Measurements from ENCODE around the gene ANKRD44.
"Not testable (repeated sequence)": the region's sequence is repeated elsewhere in the genome, so short reads cannot be mapped to it uniquely, and the experiment has no call there.

The ANKRD44 gene

DNA sequence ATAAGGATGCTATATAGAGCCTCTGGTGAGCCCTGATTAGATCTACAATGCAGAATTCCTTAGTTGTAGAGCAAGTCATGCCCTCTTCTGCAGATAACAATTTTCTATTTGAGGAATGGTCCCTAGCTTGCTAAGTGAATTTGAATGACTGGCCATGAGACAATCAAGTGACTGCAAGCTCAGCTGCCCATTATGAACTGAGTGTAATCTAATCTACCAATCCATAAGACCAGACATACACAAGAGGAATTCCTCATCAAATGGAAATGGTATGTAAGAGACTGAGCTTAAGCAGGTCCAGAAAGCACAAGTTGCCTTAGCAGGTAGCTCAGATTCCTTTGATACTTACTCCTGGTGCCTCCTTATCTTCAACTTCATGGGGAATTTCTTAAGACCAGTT lies 4.8 kb upstream of the ANKRD44 start:
- no peak for DNase-seq

DNA sequence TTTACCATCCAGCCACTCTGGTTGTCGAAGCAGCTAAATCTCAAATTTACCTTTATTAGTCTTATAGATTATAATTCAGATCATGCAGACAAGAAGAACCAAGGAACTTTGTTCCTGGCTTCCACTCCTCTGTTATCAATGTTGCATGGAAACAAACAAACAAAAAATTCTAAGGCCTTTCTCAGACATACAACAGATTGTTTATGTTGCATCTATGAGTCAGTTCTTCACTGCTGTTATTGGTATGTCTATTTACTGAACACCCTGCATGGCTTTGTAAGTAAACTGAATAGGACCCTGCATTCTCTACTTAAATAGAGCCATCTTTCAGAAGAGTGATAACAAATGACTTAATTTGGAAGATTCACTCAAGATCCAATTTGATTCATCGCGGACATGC lies 1.6 kb upstream of the ANKRD44 start:
- DNase-seq: no peak

DNA sequence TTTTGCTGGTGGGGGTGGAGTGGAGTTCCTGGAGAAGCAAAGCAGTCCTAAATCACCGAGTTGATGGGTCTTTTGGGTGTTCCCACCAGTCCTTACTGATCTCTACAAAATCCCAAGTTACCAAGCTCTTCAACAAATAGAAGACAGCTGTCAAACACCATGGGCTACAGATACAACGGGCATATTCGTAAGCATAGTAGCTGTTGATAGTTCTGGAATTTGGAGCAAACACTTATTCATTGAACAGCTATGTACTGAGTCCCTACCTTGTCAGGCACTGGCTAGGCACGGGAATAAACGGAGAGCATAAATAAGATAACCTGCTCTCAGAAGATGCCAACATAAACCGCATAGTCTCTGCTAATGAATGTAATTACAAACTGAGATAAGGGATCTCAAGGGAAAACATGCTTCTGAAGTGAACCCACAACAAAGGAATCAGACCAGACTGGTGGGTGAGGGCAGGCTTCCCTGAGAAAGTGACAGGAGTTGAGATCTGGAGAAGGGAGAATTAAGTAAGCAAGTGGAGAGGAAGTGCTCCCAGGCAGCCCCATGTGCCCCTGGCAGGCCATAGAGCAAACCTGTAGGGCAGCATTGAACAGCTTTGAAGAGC lies 947 bp upstream of the ANKRD44 start:
- no peak for DNase-seq

DNA sequence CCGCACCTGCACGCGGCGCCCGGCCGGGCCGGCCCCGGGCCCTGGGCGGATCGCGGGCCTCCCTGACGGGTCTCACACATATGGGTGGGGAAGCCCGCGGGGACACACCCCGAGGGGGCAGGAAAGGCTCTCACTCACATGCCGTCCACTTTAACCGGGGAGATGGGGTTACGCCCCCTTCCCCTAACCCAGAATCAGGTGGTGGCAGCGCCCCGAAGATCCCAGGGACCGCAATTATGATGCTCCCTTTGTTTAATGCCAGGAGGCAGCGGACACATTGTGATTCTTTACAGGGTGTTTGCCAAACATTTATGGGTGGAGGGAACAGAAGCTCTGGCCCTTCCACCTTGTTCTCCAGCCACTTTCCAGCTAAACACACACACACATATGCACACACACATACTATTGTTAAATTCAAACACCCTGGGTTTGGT lies 424 bp upstream of the ANKRD44 start:
- no peak for DNase-seq

DNA sequence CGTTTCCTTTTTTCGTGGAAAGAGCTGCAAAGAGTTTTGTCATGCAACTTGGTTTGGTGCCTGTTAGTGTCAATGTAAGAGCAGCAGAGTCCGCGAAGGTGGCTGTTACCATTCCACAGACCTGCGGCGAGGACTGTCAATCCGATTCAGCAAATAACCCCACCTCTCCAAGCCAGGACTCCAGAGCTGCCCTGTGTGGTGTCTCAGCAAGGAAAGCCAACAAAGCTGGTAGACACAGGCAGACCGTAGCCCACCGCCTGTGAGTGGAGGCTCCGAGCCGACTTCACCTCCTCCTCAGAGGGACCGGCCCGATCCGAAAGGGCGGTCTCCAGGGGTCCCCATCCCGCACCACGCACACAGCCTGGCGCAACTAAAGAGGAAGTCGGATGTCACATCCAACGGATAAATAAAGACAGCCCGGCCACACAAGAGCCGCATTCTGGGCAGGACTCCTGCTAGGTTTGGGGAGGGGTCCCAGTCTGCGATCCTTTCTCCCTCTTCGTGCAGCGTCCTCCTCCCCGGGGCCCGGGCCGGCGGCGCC lies 819 bp downstream of the ANKRD44 start:
- DNase-seq: no peak

DNA sequence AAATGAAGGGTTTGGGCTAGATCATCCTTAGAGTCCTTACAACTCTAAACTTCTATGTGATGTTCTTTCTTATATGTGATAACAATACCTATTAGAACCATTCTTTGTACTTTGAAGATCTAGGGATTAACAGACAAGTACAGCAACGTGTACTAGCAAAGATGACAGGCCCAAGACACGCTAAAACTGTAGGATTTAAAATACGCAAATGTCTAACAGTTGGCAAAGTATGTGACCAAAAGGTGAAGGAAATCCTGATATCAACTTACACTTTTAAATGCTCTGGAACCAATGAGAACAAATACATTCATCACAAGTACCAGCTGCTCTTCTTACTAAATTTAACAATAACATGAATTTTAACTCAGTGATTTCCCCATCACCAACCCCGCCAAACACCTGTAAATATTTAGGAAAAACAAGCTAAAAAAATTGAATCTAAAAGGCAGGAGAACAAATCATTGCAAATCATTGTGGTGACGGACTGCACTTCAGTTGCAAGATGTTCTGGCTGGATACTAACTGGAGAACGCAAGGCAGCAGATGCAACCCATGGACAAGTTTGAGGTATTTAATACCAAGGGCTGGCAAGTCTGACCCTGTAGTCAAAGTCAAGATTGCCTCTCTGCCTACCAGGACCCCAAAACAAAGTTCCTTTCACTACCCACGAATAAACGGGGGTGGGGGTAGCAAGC lies 1.4 kb downstream of the ANKRD44 start:
- DNase-seq: no peak

DNA sequence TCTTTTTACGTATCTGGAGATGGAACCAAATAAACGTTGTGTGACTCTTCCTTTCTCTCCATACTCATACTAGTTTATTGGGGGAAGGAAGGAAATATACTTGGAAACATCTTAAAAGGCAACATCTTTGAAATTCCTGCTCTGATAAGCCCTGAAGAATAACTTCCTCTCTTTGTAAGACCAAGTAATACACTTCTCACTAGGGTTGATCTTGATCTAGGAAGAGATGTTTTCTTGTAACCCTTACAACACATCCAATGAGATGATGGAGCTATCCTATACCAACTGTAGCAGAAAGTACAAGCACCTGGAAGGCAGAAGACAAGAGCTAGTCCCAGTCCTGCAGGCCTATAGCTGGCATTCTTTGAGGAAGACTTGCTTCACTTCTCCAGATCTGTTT lies 2.0 kb downstream of the ANKRD44 start:
- DNase-seq: no peak

DNA sequence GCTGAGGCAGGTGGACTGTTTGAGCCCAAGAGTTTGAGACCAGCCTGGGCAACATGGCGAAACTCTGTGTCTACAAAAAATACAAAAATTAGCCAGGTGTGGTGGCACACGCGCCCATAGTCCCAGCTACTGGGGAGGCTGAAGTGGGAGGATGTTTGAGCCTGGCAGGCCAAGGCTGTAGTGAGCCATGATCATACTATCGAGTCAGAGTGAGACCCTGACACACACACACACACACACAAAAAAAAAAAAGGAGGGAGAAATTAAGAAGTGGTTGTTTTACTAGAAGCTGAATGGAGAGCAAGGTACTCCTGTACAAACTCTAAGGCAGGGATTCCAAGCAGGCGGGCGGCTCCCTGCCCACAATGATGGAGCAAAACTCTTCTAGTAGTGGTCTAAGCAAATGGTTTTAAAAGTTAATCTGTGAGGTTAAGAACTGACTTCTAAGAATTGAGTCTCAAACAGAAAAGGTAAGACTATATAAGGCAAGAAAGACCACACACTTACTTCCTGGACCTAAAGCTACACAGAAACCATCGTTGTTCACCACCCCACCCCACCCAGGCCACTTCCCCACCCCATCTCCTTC lies 2.6 kb downstream of the ANKRD44 start:
- DNase-seq: no peak

DNA sequence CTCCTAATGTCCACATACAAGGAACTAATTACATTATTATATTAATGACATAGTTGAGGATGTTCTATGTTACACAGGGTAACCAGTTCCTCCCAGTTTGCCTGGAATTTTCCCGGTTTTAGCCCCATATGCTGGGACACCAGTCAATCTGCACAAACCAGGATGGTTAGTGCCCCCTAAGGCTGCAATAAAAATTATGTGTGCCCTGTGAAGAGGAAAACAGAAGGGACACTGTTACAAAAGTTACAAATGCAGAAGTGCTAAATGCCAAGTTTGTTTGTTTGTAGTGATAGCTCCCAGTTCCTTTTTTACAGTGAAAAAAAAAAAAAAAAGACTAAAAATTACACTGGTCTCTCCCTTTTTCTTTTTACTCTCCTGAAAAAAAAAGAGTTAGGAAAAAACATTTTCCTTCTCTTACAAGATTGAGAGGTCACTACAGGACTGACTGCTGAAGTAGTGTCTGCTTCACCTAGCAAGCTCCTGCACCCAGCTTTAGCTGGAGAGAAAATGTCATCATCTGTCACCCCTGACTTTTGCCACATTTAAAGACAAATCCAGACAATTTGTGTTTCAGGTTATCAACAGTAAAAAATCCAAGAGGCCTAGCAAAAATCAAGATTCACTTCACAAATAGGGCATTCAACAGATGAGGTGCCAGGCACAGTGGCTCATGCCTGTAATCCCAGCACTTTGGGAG lies 3.2 kb downstream of the ANKRD44 start:
- DNase-seq: no peak

DNA sequence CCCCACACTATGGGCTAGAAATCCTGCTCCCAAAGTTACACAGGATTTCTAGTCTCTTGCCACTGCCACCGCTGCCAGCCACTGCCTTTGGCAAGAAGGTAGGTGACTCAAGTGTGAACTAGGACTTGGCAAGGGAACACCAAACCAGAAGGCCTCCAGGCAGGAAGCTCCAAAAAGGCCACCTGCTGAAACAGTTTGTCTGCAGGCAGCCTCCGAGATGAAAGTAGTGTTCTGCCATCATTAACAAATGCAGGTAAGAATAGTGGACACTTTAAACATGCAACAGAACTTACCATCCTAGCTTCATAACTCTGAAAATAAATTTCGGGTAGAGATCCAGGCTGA lies 3.9 kb downstream of the ANKRD44 start:
- DNase-seq: no peak

DNA sequence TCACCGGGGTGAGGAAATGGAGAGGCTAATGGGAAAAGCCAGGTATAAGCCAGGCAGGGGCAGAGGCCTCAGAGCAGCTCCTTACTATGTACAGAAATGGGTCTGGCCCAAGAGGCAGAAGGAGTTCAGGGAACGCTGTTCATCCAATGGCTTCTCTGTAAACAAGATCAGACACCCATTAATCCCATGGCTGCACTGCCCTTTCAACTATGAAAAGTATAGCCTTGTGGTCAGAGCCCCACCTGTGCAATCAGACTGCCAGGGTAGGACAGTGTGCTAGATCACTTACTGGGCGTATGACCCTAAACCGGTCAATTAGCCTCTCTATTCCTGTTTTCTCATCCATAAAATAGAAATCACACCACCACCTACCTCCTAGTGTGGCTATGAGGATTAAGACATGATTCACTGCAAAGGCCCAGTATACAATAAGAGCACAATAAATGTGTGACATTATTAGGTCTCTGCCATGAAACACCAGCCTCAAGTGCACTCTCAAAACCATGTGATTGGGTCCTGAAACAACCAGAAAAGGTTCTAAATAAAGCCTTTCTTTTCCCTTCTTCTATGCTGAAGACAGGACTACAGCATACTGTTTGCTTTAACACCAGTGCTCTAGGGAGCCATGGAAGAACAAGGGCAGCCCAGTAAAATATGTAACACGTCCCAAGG lies 4.4 kb downstream of the ANKRD44 start:
- no peak for DNase-seq

DNA sequence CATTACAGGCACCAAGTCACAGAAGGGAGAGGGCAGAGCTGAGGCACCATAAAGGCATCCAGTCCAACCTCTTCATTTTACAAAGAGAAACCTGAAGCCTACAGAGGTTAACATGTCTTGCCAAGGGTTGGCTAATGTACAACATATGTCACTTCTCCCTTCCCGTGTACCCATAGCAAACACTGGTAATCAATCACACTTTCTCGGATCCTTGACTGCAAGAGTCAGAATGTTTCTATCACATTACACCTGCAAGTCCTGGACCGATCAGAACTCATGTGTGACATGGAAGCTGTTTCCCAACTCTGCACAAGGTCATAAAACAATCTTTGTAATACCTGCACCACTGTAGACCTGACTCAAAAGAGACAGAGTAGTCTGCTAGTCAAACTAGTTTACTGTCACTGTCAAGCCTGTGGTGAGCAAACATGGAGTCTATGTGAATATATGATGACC lies 6.0 kb downstream of the ANKRD44 start:
- no peak for DNase-seq

DNA sequence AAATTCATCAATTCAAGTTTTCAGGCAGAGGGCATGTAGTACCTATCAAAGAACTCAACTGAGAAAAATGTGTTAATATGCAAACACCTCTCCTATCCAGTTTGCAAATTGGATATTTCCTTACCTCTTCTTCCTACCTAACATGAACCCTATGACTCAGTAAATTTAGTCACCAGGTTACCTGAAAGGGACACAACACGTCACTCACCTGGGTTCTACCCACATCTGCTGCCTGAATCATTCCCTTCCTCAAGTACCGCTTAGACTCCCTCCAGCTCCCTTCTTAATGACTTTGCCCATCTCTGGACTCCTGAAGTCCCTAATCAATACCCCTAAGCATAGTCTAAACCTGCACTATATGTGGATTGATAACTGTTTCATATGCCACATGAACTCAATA lies 10.4 kb downstream of the ANKRD44 start:
- DNase-seq: no peak

DNA sequence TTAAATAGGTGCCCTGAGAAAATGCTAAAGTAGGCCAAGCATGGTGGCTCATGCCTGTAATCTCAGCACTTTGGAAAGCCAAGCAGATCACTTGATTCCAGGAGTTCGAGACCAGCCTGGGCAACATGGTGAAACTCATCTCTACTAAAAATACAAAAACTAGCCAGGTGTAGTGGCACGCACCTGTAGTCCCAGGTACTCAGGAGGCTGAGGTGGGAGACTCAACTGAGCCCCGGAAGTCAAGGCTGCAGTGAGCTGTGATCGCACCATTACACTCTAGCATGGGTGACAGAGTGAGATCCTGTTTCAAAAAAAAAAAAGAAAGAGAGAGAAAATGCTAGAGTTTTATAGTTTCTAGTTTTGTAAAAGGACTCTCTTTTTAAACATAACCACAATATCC lies 12.0 kb downstream of the ANKRD44 start:
- DNase-seq: no peak

DNA sequence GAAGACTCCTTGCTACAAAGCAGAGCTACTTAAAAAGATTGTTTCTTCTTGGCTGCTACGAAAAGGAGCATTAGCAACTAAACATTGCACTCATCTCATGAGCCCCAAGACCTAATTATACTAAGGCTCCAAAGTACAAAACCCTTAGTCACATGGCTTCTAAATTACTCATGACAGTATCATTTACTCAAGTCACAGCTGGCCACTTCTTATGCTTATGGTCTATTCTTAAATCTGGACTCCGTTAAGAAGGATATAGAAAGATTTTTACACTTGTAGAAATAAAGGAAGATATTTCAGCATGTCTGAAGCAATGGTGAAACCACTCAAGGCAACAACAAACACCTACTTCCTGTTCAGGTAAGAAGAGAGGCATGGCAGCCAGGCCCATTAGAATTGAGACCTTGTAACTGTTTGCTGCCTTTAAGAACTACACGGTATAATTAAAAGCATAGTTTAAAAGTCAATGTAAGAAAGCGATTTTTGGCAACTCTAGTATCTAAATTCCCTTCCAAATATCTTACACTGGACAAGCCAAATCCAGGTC lies 12.7 kb downstream of the ANKRD44 start:
- DNase-seq: no peak

DNA sequence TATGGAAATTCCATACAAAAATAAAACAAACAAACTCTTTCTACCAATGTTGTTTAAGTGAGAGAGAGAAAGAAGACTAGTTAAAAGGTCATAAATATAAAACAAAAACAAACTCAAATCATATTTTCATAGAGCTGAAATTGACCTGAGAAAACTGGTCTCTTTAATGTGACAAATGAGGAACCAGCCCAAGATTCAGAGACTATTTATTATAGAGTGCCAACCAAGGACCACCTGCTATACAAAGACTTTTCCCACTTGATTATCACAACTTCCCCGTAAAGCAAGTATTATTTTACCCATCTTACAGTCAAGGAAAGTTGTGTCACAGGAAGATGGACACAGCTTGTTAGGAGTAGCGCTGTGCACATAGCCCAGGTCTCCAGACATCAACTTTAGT lies 13.3 kb downstream of the ANKRD44 start:
- no peak for DNase-seq

DNA sequence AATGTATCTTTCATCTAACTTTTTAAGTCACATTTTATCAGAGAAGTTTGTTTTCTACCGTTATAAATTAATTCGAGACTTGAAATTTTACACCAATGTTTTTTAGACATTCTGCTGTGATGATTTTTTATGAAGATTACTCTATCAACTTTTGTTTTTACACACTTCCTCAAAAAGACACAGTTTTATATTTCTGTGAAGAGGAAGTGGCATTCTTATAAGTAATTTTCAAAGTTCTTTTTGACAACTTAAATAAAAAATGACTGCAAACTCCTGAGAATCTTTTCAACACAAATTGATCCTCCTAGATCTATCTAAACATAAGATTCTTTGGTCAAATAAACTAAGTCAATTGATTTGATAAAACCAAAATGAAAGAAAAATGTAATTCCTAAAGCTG lies 13.7 kb downstream of the ANKRD44 start:
- no peak for DNase-seq

DNA sequence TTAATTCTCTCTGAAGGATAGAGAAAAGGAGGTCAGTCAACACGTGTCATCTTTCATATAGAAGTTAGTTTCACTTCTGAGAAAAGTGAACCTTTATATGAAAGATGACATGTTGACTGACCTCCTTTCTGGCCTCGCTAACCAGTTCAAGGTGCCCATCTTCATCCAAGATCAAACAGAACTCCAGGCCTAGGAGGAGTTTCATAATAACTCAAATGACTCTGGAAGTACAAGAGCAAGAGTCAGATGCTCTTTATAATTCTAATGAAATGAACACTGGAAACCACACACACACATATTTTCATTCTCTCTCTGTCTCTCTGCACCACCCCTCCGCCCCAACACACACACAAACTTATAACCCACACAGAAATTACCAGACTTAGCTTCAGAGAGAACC lies 16.3 kb downstream of the ANKRD44 start:
- DNase-seq: no peak

DNA sequence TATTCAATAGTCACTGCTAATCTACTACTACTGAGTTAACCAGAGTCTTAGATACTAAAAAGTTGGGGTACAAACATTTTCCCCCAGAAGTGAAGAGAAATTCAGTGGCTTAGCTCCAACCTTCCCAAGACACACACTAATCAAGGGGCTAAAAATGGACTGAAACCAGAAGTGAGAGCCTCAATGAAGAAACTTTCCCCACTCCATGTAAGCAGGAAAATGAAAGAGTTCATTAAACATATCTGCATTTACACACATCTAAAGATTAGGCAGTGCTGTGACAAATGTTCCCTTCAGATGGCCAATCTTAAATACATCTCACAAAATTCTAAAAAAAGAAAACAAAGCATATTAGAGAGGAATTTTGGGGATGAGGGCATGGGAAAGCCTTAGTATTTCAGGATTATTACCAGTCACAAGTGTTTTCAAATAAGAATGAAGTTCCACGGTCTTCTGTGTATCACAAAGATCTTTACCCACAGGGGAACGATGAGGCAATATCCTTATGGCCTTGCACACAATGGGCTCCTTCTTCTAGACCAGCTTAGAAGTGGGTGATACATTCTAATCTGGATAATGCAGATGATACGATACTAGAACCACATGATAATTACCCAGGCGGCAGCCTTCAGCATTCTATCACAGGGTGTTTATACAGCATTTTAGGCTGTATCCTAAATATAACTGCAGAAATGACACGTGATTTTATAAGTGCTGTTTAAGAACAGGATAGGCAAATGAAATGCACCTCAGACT lies 17.1 kb downstream of the ANKRD44 start:
- DNase-seq: no peak

DNA sequence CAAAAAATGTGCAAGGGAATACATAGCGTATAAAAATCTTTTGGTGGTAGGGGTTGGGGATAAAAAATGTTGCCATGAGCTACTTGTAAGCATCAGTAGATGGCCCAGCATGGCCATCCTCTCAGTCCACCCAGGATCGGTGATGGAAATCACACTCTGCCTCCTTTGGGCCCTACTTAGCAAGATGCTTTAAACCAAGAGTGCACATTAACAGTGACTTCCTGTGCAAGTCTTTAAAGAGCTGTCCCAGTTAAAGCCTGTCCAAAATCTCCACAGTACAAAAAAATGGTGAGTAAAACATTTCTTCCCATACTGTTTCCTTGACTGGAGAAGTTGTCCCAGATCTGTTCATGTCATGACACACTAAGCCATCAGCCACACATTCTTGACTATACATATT lies 18.0 kb downstream of the ANKRD44 start:
- DNase-seq: no peak

DNA sequence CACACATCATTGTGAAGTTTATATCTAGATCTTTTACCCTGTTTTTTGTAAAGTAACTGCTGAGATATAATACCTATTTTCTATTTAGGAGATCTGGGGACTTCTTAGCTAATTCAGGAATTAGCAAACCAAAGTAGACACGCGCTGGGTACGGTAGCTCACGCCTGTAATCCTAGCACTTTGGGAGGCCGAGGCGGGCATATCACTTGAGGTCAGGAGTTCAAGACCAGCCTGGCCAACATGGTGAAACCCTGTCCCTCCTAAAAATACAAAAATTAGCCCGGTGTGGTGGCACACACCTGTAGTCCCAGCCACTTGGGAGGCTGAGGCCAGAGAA lies 23.0 kb downstream of the ANKRD44 start:
- DNase-seq: not testable (repeated sequence)

Data from NCI-H1930 (cell line).